Measurements from ENCODE around the gene NUP214. TPM values are rescaled to one million over a fixed set of nuclear protein-coding genes. Genes with fewer than 3 reads are reported as not detected.

NUP214 gene
- total and polyA plus RNA-seq, 2 of the 4 experiments (the other 2 are of a cell fraction), result 7.9 to 13.4 TPM

DNA sequence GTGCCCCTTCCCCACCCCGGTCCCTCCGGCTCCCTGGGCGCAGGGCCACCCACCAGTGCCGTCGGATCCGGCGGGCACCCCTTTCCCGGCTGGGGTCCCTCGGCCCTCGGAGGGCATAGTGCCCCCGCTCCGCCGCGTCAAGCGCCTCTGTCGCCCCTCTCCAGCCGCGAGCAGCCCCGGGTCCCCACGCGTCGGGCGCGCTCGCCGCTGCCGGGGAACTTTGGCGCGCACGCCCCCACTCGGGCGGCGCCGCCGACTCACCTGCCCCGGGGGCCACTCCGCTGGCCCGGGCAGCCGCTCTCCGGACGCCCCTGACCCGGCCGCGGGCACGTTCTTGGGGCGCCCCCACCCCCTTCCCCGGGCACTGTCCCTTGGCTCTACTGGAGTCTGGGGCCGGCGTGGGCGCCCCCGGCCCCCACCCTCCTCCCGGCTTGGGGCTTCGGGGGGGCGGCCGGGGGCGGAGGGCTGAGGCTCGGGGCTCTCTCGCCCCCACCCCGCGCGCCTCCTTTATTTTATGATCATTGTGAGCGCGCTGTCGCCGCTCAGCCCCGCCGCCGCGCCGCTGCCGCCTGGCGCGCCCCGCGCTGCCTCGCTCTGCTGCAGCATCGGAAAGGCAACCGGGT, 152.0 kb downstream of the NUP214 start:
- H3K9me1 ChIP-seq (ENCODE audit: insufficient read depth, low read length), result peaks cover 5% of the 10 kb centered on the region; the same call in 1 of the 2 replicates
- no peak overlapping the region for H3K27ac ChIP-seq (ENCODE audit: insufficient read depth, low read length)
- no peak overlapping the region for H3K23ac ChIP-seq (ENCODE audit: low read depth, low read length)
- H4K8ac ChIP-seq (ENCODE audit: low read depth in 2 of 2, low read length in 2 of 2), result no peak overlapping the region
- in situ Hi-C loops (cut with MboI; ENCODE audit: low sequenced_read_pairs) (no loop called here), dilution Hi-C loops (cut with HindIII; ENCODE audit: low sequenced_read_pairs, unreplicated experiment) (no loop called here), intact Hi-C loops (cut with micrococcal nuclease) (loop anchor here (2.0 kb wide), 1 partner anchor 75 kb away; no protein-coding TSS in a partner anchor)
- peak overlapping the region; percentile 66 for H3K4me3 ChIP-seq (ENCODE audit: insufficient read depth, low read depth, low read length)
- no peak overlapping the region for H3K14ac ChIP-seq (replicated peaks; ENCODE audit: low read depth, low read length)
- no peak overlapping the region for H4K5ac ChIP-seq (ENCODE audit: low read depth, low read length)
- H2AFZ ChIP-seq (replicated peaks; ENCODE audit: low read length, poor library complexity), result peak overlapping the region; percentile 87
- no peak overlapping the region for H3K56ac ChIP-seq (ENCODE audit: extremely low read depth, insufficient read depth, low read length)
- H2AK9ac ChIP-seq (replicated peaks; ENCODE audit: low read depth, low read length, poor library complexity), result no peak overlapping the region
- H3K36me3 ChIP-seq (ENCODE audit: control insufficient read depth, insufficient read depth, low read length), result no peaks in the 10 kb centered on the region
- no peak overlapping the region for H2AK5ac ChIP-seq (ENCODE audit: low read depth, low read length)
- H3K4ac ChIP-seq (ENCODE audit: low read depth, low read length), result no peak overlapping the region
- no peak overlapping the region for H2BK5ac ChIP-seq (ENCODE audit: low read depth, low read length, poor library complexity, severe bottlenecking)
- H2BK15ac ChIP-seq (ENCODE audit: low read depth, low read length), result no peak overlapping the region
- H3K79me1 ChIP-seq (ENCODE audit: low read depth in 1 of 2, low read length in 2 of 2), result no peaks in the 10 kb centered on the region
- DNase-seq, result no peak
- H3K9ac ChIP-seq (ENCODE audit: low read depth, low read length), result no peak overlapping the region
- H4K91ac ChIP-seq (ENCODE audit: insufficient read depth, low read depth, low read length), result no peak overlapping the region
- H3K4me1 ChIP-seq (ENCODE audit: control insufficient read depth, insufficient read depth, low read length), result no peaks in the 10 kb centered on the region
- H2BK120ac ChIP-seq (ENCODE audit: low read depth, low read length), result no peak overlapping the region
- H3K27me3 ChIP-seq (ENCODE audit: control insufficient read depth, insufficient read depth, low read length), result peaks cover 58% of the 10 kb centered on the region
- no TSS peak for BruUV-seq (replicated peaks)
- no peak; the same call in none of the 2 replicates for ATAC-seq (ENCODE audit: low read depth)
- WGBS, 2 experiments (ENCODE audit: extremely low coverage in 2 of 2, insufficient read length in 1 of 2), result 1% methylated on average over 64 of the region's 78 CpGs; no CpG with 5 or more reads in 1 of the 2 experiments
- H3K9me3 ChIP-seq (ENCODE audit: control insufficient read depth, insufficient read depth, low read length), result no peaks in the 10 kb centered on the region
- peak overlapping the region; percentile 49 for H3K4me2 ChIP-seq (ENCODE audit: low read depth, low read length)
- no peak overlapping the region for H2BK20ac ChIP-seq (ENCODE audit: low read depth, low read length)
- TF ChIP-seq ELK1 (IDR thresholded peaks at IDR 0.05; ENCODE audit: borderline replicate concordance, low read depth, low read length) (no peak), CHD1 (IDR thresholded peaks at IDR 0.05; ENCODE audit: low read depth, low read length) (no peak)
- POLR2A ChIA-PET (ENCODE audit: unreplicated experiment), result no interaction called here
- CTCF ChIA-PET, result no interaction called here
- no peaks in the 10 kb centered on the region for H4K20me1 ChIP-seq (ENCODE audit: insufficient read depth, low read length)
- no peak overlapping the region for H3K18ac ChIP-seq (ENCODE audit: low read depth, low read length)
